Trophoblast cell (in vitro differentiated cells and primary cell): ENCODE measurements around the gene USP54.

Source experiments
- DNase-seq, 2 donors: peaks; one replicate each; pipeline ENCODE4 v3.0.0-alpha.2; 2016
- H2AFZ ChIP-seq: 2 replicates; pipeline ENCODE4 v1.6.1; 2013; ENCODE audit warnings: low read length, moderate library complexity, mild to moderate bottlenecking; ENCODE audit not compliant: insufficient read depth, poor library complexity
- H2AK5ac ChIP-seq: 2 replicates; pipeline ENCODE4 v1.6.1; 2013; ENCODE audit warnings: mild to moderate bottlenecking, low read length
- H2BK120ac ChIP-seq: 2 replicates; pipeline ENCODE4 v1.6.1; 2013; ENCODE audit warnings: low read length, mild to moderate bottlenecking, moderate library complexity; ENCODE audit not compliant: insufficient read depth, poor library complexity
- H2BK12ac ChIP-seq: 2 replicates; pipeline ENCODE4 v1.6.1; 2013; ENCODE audit warnings: mild to moderate bottlenecking, low read length, moderate library complexity
- H2BK5ac ChIP-seq: 2 replicates; pipeline ENCODE4 v1.6.1; 2013; ENCODE audit warnings: low read length, low read depth, moderate library complexity, mild to moderate bottlenecking; ENCODE audit not compliant: poor library complexity
- H3K14ac ChIP-seq: 2 replicates; pipeline ENCODE4 v1.6.1; 2013; ENCODE audit warnings: mild to moderate bottlenecking, low read length
- H3K18ac ChIP-seq: 2 replicates; pipeline ENCODE4 v1.6.1; 2013; ENCODE audit warnings: mild to moderate bottlenecking, low read length
- H3K23ac ChIP-seq: 2 replicates; pipeline ENCODE4 v1.6.1; 2013; ENCODE audit warnings: low read length
- H3K27ac ChIP-seq: 2 replicates; pipeline ENCODE4 v1.5.1; 2013; ENCODE audit warnings: low read depth, mild to moderate bottlenecking, inconsistent platforms, low read length, moderate library complexity
- H3K27me3 ChIP-seq: 2 replicates; pipeline ENCODE4 v1.6.1; 2013; ENCODE audit warnings: inconsistent platforms, mild to moderate bottlenecking, low read length, moderate library complexity; ENCODE audit not compliant: insufficient read depth
- H3K36me3 ChIP-seq, 2 experiments: 1 replicate in 1 of 2; 2 replicates in 1 of 2; pipeline ENCODE4 v1.6.1; 2013; ENCODE audit warnings: low read length in 2 of 2, mild to moderate bottlenecking in 2 of 2, moderate library complexity in 1 of 2; ENCODE audit not compliant: insufficient read depth in 2 of 2, control insufficient read depth in 1 of 2
- H3K4ac ChIP-seq: 2 replicates; pipeline ENCODE4 v1.6.1; 2013; ENCODE audit warnings: low read depth, mild to moderate bottlenecking, low read length, moderate library complexity
- H3K4me1 ChIP-seq, 2 experiments: 1 replicate in 1 of 2; 2 replicates in 1 of 2; pipeline ENCODE4 v1.6.1; 2013; ENCODE audit warnings: low read length in 2 of 2, mild to moderate bottlenecking in 2 of 2, moderate library complexity in 1 of 2; ENCODE audit not compliant: insufficient read depth in 2 of 2, control insufficient read depth in 1 of 2
- H3K4me2 ChIP-seq: 2 replicates; pipeline ENCODE4 v1.6.1; 2013; ENCODE audit warnings: inconsistent platforms, mild to moderate bottlenecking, low read length, moderate library complexity
- H3K4me3 ChIP-seq: 2 replicates; pipeline ENCODE4 v1.5.1; 2013; ENCODE audit warnings: mild to moderate bottlenecking, low read depth, low read length, inconsistent platforms
- H3K79me1 ChIP-seq: one replicate; pipeline ENCODE4 v1.6.1; 2013; ENCODE audit warnings: low read length
- H3K79me2 ChIP-seq: 2 replicates; pipeline ENCODE4 v1.6.1; 2013; ENCODE audit warnings: low read length, mild to moderate bottlenecking; ENCODE audit not compliant: control insufficient read depth, insufficient read depth, poor library complexity
- H3K9ac ChIP-seq: 2 replicates; pipeline ENCODE4 v1.6.1; 2013; ENCODE audit warnings: mild to moderate bottlenecking, low read length
- H3K9me3 ChIP-seq: 2 replicates; pipeline ENCODE4 v1.6.1; 2013; ENCODE audit warnings: low read depth, mild to moderate bottlenecking, control low read depth, inconsistent platforms, low read length; ENCODE audit not compliant: insufficient read depth
- H4K12ac ChIP-seq: 2 replicates; pipeline ENCODE4 v1.6.1; 2013; ENCODE audit warnings: low read depth, mild to moderate bottlenecking, low read length, moderate library complexity
- H4K8ac ChIP-seq: 2 replicates; pipeline ENCODE4 v1.6.1; 2013; ENCODE audit warnings: low read depth, mild to moderate bottlenecking, low read length, moderate library complexity
- H4K91ac ChIP-seq: one replicate; pipeline ENCODE4 v1.6.1; 2013; ENCODE audit warnings: low read depth, mild to moderate bottlenecking, low read length, moderate library complexity
- WGBS: extraction: QIAGEN DNeasy Blood & Tissue Kit; methylation state at CpG from one replicate; pipeline ENCODE4 v1.1.7; 2013; ENCODE audit warnings: missing lambda C conversion rate; ENCODE audit not compliant: insufficient read length, insufficient coverage; ENCODE audit errors: extremely low coverage; 5-methylcytosine and 5-hydroxymethylcytosine counted together

Gene USP54

DNA sequence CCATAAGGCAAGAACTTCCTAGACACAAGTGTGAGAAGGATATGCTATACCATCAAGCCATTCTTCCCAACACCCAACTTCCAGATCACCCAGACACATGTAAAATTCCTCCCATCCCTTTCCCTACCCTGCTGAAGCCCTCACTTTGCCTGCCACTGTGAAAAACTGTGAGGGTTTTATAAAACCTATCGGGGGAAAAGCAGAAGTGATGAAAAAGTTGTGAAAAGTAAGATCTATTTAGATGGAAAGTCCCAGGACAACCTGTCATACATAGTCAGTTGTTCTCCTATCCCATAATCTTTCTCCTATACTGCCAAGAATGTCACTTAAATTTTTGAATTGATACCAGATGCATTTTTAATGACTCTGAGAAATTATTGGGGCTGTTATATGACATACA lies 56.3 kb downstream of the USP54 start:
- no peak overlapping the region for H3K4ac ChIP-seq
- no peak overlapping the region for H2BK12ac ChIP-seq
- peaks cover 0 to 6% of the 10 kb centered on the region in 2 experiments for H3K4me1 ChIP-seq
- H2BK120ac ChIP-seq: no peak overlapping the region
- no peak overlapping the region for H4K12ac ChIP-seq
- H3K27me3 ChIP-seq: no peaks in the 10 kb centered on the region
- H3K36me3 ChIP-seq: peaks cover 0 to 5% of the 10 kb centered on the region in 2 experiments
- peak overlapping the region; percentile 1 for H3K9ac ChIP-seq
- H2BK5ac ChIP-seq: no peak overlapping the region
- no CpG with 5 or more reads among the region's 1 CpG for WGBS
- H3K14ac ChIP-seq: no peak overlapping the region
- no peak overlapping the region for H3K27ac ChIP-seq
- H3K23ac ChIP-seq: no peak overlapping the region
- no peaks in the 10 kb centered on the region for H3K9me3 ChIP-seq
- H2AK5ac ChIP-seq: no peak overlapping the region
- no peak overlapping the region for H2AFZ ChIP-seq
- H3K79me1 ChIP-seq: no peaks in the 10 kb centered on the region
- no peaks in the 10 kb centered on the region for H3K79me2 ChIP-seq
- H3K18ac ChIP-seq: no peak overlapping the region
- H3K4me2 ChIP-seq: no peak overlapping the region
- H4K8ac ChIP-seq: no peak overlapping the region
- no peak overlapping the region for H3K4me3 ChIP-seq
- no peak overlapping the region for H4K91ac ChIP-seq
- no peak for DNase-seq

DNA sequence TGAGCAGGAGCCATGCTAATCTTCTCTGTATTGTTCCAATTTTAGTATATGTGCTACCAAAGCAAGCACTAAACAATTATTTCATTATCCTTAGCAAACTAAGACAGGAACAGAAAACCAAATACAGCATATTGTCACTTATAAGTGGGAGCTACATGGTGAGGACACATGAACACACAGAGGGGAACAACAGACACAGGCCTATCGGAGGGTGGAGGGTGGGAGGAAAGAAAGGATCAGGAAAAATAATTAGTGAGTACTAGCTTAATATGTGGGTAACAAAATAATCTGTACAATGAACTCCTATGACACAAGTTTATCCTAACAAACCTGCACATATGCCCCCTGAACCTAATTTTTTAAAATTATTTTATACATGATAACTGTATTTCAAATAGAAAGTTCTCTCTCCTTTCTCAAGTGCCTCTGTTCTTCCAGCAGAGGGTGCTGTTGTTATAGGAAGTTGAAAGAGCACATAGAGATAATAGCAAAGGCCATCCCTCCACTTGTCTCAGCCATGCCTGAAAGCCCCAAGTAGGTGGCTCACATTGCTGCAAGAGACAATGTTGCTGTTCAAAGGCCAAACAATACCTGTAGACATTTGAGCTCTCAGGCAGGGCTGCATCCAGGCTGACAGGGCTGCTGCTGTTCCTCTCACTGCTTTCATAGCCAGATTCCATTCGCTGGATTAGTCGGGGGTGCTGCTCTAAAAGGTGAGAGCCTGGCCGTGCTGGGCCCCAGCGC lies 61.9 kb downstream of the USP54 start:
- H3K79me1 ChIP-seq: no peaks in the 10 kb centered on the region
- no CpG with 5 or more reads among the region's 5 CpGs for WGBS

DNA sequence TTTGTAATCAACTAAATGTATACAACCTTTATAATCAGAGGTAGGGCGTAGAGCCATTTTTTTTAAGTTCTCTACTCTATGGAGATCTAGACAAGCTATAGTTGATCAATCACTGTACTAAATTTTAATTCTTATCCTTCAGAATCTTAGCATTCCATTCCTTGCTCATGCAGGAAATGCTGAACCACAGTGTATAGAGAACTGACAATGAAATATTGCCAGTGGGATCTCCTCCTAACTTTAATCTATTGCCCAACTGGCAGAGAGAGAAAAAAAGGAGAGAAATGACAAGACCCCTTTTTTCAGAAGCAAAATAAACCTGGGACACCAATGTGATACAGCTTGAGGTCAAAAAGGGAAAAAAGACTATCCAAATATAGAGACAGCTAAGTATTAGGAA lies 68.9 kb downstream of the USP54 start:
- no peak for DNase-seq
- no CpG with 5 or more reads among the region's 1 CpG for WGBS

More for the DNA sequence above, 61.9 kb downstream of the USP54 start:
- H3K4me3 ChIP-seq: no peak overlapping the region
- no peak overlapping the region for H3K4ac ChIP-seq
- peaks cover 0 to 5% of the 10 kb centered on the region in 2 experiments for H3K36me3 ChIP-seq
- no peak overlapping the region for H2BK12ac ChIP-seq
- peaks cover 0 to 9% of the 10 kb centered on the region in 2 experiments for H3K4me1 ChIP-seq
- no peak overlapping the region for H3K23ac ChIP-seq
- H3K27me3 ChIP-seq: no peaks in the 10 kb centered on the region
- no peak overlapping the region for H4K8ac ChIP-seq
- H4K12ac ChIP-seq: no peak overlapping the region
- no peak overlapping the region for H3K18ac ChIP-seq
- H2AK5ac ChIP-seq: no peak overlapping the region
- no peaks in the 10 kb centered on the region for H3K9me3 ChIP-seq
- no peak overlapping the region for H2BK120ac ChIP-seq
- H3K79me2 ChIP-seq: no peaks in the 10 kb centered on the region
- no peak overlapping the region for H2AFZ ChIP-seq
- H3K4me2 ChIP-seq: no peak overlapping the region
- DNase-seq: peak; percentile 56 to 88
- H3K9ac ChIP-seq: no peak overlapping the region
- H3K14ac ChIP-seq: no peak overlapping the region
- no peak overlapping the region for H2BK5ac ChIP-seq
- no peak overlapping the region for H4K91ac ChIP-seq
- no peak overlapping the region for H3K27ac ChIP-seq

DNA sequence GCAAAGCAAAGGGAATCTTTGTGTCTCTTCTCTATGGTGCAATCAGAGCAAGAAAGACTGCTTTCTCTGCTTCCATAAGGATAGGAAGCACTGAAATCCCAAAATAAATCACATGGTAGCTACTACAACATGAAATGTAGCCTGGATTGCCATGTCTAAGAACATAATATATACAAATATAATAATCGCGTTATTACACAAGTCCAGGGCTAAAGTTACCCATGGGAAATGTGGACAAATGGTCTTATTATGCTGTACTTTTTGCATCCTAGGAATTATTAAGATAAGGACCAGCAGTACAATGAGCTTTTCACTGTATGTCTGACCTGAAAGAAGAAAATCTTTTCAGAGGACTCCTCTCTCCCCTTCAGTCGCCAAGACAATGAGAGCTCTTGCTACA lies 71.8 kb downstream of the USP54 start:
- no peak for DNase-seq
- H3K36me3 ChIP-seq: peaks cover 7 to 13% of the 10 kb centered on the region in 2 experiments
- no peaks in the 10 kb centered on the region for H3K9me3 ChIP-seq
- H2BK5ac ChIP-seq: no peak overlapping the region
- peaks cover 2% of the 10 kb centered on the region for H3K79me1 ChIP-seq
- no peak overlapping the region for H3K14ac ChIP-seq
- no peak overlapping the region for H3K27ac ChIP-seq
- H3K4ac ChIP-seq: no peak overlapping the region
- H2BK12ac ChIP-seq: no peak overlapping the region
- no peak overlapping the region for H4K8ac ChIP-seq
- H3K79me2 ChIP-seq: no peaks in the 10 kb centered on the region
- no CpG with 5 or more reads among the region's 3 CpGs for WGBS
- H3K18ac ChIP-seq: no peak overlapping the region
- H2AK5ac ChIP-seq: no peak overlapping the region
- no peak overlapping the region for H2BK120ac ChIP-seq
- H3K27me3 ChIP-seq: no peaks in the 10 kb centered on the region
- no peak overlapping the region for H4K12ac ChIP-seq
- H3K4me3 ChIP-seq: no peak overlapping the region
- H4K91ac ChIP-seq: no peak overlapping the region
- no peak overlapping the region for H3K9ac ChIP-seq
- H3K4me1 ChIP-seq: peaks cover 11 to 13% of the 10 kb centered on the region in 2 experiments
- no peak overlapping the region for H3K4me2 ChIP-seq
- H3K23ac ChIP-seq: no peak overlapping the region
- no peak overlapping the region for H2AFZ ChIP-seq

More for the DNA sequence above, 68.9 kb downstream of the USP54 start:
- Histone ChIP-seq H3K4me2 (no peak overlapping the region), H2BK120ac (no peak overlapping the region), H2AK5ac (no peak overlapping the region), H3K79me1 (no peaks in the 10 kb centered on the region), H3K4me3 (no peak overlapping the region), H3K79me2 (no peaks in the 10 kb centered on the region), H3K23ac (no peak overlapping the region), H2AFZ (no peak overlapping the region), H2BK12ac (no peak overlapping the region), H3K27me3 (no peaks in the 10 kb centered on the region), H3K4ac (no peak overlapping the region), H3K36me3 (peaks cover 8% of the 10 kb centered on the region in 2 experiments), H3K9me3 (no peaks in the 10 kb centered on the region), H3K9ac (no peak overlapping the region), H3K27ac (no peak overlapping the region), H3K4me1 (peaks cover 1 to 5% of the 10 kb centered on the region in 2 experiments), H4K12ac (no peak overlapping the region), H3K18ac (no peak overlapping the region), H4K91ac (no peak overlapping the region), H4K8ac (no peak overlapping the region), H2BK5ac (no peak overlapping the region), H3K14ac (no peak overlapping the region)
